Measurements from ENCODE around the gene EML2.

GRCh38 chr19:45641274-45642105 lies 2.3 kb upstream of the EML2 start:
- TF ChIP-seq, protein P1, sequence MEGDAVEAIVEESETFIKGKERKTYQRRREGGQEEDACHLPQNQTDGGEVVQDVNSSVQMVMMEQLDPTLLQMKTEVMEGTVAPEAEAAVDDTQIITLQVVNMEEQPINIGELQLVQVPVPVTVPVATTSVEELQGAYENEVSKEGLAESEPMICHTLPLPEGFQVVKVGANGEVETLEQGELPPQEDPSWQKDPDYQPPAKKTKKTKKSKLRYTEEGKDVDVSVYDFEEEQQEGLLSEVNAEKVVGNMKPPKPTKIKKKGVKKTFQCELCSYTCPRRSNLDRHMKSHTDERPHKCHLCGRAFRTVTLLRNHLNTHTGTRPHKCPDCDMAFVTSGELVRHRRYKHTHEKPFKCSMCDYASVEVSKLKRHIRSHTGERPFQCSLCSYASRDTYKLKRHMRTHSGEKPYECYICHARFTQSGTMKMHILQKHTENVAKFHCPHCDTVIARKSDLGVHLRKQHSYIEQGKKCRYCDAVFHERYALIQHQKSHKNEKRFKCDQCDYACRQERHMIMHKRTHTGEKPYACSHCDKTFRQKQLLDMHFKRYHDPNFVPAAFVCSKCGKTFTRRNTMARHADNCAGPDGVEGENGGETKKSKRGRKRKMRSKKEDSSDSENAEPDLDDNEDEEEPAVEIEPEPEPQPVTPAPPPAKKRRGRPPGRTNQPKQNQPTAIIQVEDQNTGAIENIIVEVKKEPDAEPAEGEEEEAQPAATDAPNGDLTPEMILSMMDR (IDR thresholded peaks at IDR 0.05): no peak
- no peak for TF ChIP-seq POLR2AphosphoS5 (IDR thresholded peaks at IDR 0.05; ENCODE audit: low read depth, low read length)
- TF ChIP-seq TCF7L2 (IDR thresholded peaks at IDR 0.05; ENCODE audit: low read depth, low read length): 0 out of 2 replicates have a peak, but pooled peaks have one; percentile 42

All from Panc1 (cell line).